ENCODE data around the gene METTL5.

DNA sequence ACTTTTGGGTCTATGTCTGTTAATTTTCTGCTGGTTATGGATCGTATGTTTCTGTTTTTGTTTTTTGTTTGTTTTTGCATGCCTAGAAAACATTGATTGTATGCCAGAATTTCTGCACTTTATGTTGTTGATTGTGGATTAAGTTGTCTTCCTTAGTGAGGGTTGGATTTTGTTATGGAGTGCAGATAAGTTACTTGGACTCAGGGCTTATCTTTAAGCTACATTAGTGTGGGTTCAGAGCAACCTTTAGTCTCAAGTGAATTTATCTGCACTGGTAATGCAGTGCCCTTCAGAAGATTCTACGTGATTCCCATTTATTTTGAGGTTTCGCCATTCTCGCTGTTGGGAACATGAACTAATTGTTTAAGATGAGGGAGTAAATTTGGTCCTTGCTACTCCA is 35.4 kb upstream of the METTL5 start:
- TF ChIP-seq, protein P1, sequence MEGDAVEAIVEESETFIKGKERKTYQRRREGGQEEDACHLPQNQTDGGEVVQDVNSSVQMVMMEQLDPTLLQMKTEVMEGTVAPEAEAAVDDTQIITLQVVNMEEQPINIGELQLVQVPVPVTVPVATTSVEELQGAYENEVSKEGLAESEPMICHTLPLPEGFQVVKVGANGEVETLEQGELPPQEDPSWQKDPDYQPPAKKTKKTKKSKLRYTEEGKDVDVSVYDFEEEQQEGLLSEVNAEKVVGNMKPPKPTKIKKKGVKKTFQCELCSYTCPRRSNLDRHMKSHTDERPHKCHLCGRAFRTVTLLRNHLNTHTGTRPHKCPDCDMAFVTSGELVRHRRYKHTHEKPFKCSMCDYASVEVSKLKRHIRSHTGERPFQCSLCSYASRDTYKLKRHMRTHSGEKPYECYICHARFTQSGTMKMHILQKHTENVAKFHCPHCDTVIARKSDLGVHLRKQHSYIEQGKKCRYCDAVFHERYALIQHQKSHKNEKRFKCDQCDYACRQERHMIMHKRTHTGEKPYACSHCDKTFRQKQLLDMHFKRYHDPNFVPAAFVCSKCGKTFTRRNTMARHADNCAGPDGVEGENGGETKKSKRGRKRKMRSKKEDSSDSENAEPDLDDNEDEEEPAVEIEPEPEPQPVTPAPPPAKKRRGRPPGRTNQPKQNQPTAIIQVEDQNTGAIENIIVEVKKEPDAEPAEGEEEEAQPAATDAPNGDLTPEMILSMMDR (IDR thresholded peaks at IDR 0.05 in 8 of 11, conservative IDR thresholded peaks at IDR 0.05 in 3 of 11): no peak
- TF ChIP-seq POLR2AphosphoS5 (IDR thresholded peaks at IDR 0.05): no peak

Data from spleen (tissue), 7 donors.